GM13976 (cell line): ENCODE measurements around the gene GJB6.

Experiments used
- DNase-seq: peaks from one replicate; pipeline ENCODE4 v3.0.0; 2012; ENCODE audit warnings: low spot score
- CTCF ChIP-seq: IDR thresholded peaks from 2 replicates; pipeline ENCODE4 v1.5.1; 2012; ENCODE audit warnings: borderline replicate concordance, mild to moderate bottlenecking; ENCODE audit not compliant: insufficient read depth; ENCODE audit errors: extremely low read depth, missing control alignments, control extremely low read depth
- in situ Hi-C: fragments of 300-500 bp; cut with MboI; formaldehyde crosslinking; loops from one replicate; pipeline ENCODE4 v1.12.0; 2022; ENCODE audit warnings: low sequenced_read_pairs, mixed read lengths, inconsistent platforms; ENCODE audit not compliant: unreplicated experiment

The GJB6 gene

GRCh38 chr13:20264271-20265018 is 32.3 kb upstream of the GJB6 start:
- in situ Hi-C loops = loop anchor here (10.0 kb wide), 1 partner anchor 60 kb away; no protein-coding TSS in a partner anchor
- no peak for TF ChIP-seq CTCF
- DNase-seq = no peak

GRCh38 chr13:20263393-20264044 is 31.4 kb upstream of the GJB6 start:
- in situ Hi-C loops = loop anchor here (10.0 kb wide), 1 partner anchor 59 kb away; no protein-coding TSS in a partner anchor
- TF ChIP-seq CTCF = no peak
- no peak for DNase-seq

GRCh38 chr13:20258963-20259288 is 26.8 kb upstream of the GJB6 start:
- DNase-seq = no peak
- no peak for TF ChIP-seq CTCF
- in situ Hi-C loops = no loop called here

- in situ Hi-C loops = no loop called here
- TF ChIP-seq CTCF = no peak
- no peak for DNase-seq
These were observed 26.3 kb upstream of the GJB6 start for GRCh38 chr13:20258208-20258962.

- in situ Hi-C loops = no loop called here
These were observed 22.0 kb upstream of the GJB6 start for GRCh38 chr13:20254076-20254475.

More at GRCh38 chr13:20254076-20254475, 22.0 kb upstream of the GJB6 start:
- no peak for DNase-seq
- no peak for TF ChIP-seq CTCF
